Naive thymus-derived CD4-positive, alpha-beta T cell (primary cell): ENCODE data around the gene SESN1. TPM values are rescaled to one million over a fixed set of nuclear protein-coding genes. Genes with fewer than 3 reads are reported as not detected.

Source experiments
- ATAC-seq: fragments of 150-1000 bp; cut with Tn5 transposase; 2 replicates; pipeline ENCODE4 v1.10.0; 2021; ENCODE audit warnings: mild to moderate bottlenecking, moderate library complexity
- CTCF ChIA-PET: fragments of 350-600 bp; sonication (Branson Sonifier 250); formaldehyde crosslinking; loops from one replicate; lab custom pipeline; 2021; ENCODE audit warnings: antibody characterized with exemption; lab: Charles Lee
- POLR2A ChIA-PET: fragments of 350-600 bp; sonication (Branson Sonifier 250); formaldehyde crosslinking; loops from one replicate; lab custom pipeline; 2021; ENCODE audit warnings: antibody characterized with exemption, inconsistent platforms; lab: Charles Lee
- DNase-seq, 9 donors: peaks; one replicate each; pipeline versions ENCODE4 v3.0.0 to v3.0.0-alpha.2; 2020 to 2022; ENCODE audit warnings: mixed read lengths in 1 of 9
- H3K27ac ChIP-seq: one replicate; pipeline ENCODE4 v1.7.0; 2013; ENCODE audit warnings: mild to moderate bottlenecking, low read depth, low read length, moderate library complexity
- H3K27me3 ChIP-seq, 2 donors: one replicate each; pipeline ENCODE4 v1.7.0; 2013; ENCODE audit warnings: low read length in 2 of 2, mild to moderate bottlenecking in 2 of 2, moderate library complexity in 2 of 2; ENCODE audit not compliant: control insufficient read depth in 2 of 2, insufficient read depth in 2 of 2
- H3K36me3 ChIP-seq, 3 experiments: 1 replicate in 2 of 3; 2 replicates in 1 of 3; pipeline ENCODE4 v1.7.0; 2013; ENCODE audit warnings: low read length in 3 of 3, mild to moderate bottlenecking in 3 of 3, moderate library complexity in 1 of 3; ENCODE audit not compliant: insufficient read depth in 3 of 3, control insufficient read depth in 2 of 3
- H3K4me1 ChIP-seq, 2 donors: one replicate each; pipeline ENCODE4 v1.7.0; 2013; ENCODE audit warnings: low read length in 2 of 2, mild to moderate bottlenecking in 2 of 2, moderate library complexity in 1 of 2; ENCODE audit not compliant: control insufficient read depth in 2 of 2, insufficient read depth in 2 of 2
- H3K4me3 ChIP-seq: 2 replicates; pipeline ENCODE4 v1.7.0; 2013; ENCODE audit warnings: mild to moderate bottlenecking, low read length
- H3K9me3 ChIP-seq, 3 experiments: 1 replicate in 2 of 3; 2 replicates in 1 of 3; pipeline ENCODE4 v1.7.0; 2013; ENCODE audit warnings: low read length in 3 of 3; ENCODE audit not compliant: control insufficient read depth in 2 of 3
- H3K27ac Mint-ChIP-seq, 9 donors: one replicate each; pipeline ENCODE4 v1.8.0; 2020 to 2022; ENCODE audit warnings: mixed read lengths in 9 of 9, mild to moderate bottlenecking in 8 of 9, moderate library complexity in 5 of 9, inconsistent platforms in 2 of 9
- H3K27me3 Mint-ChIP-seq, 5 donors: one replicate each; pipeline ENCODE4 v1.8.0; 2021 to 2022; ENCODE audit warnings: mixed read lengths in 5 of 5, mild to moderate bottlenecking in 1 of 5
- H3K36me3 Mint-ChIP-seq, 5 donors: one replicate each; pipeline ENCODE4 v1.8.0; 2020 to 2022; ENCODE audit warnings: mixed read lengths in 5 of 5, mild to moderate bottlenecking in 3 of 5, inconsistent platforms in 1 of 5
- H3K4me1 Mint-ChIP-seq, 7 donors: one replicate each; pipeline ENCODE4 v1.8.0; 2020 to 2022; ENCODE audit warnings: mixed read lengths in 7 of 7, mild to moderate bottlenecking in 3 of 7, inconsistent platforms in 1 of 7
- H3K4me3 Mint-ChIP-seq, 10 donors: one replicate each; pipeline ENCODE4 v1.8.0; 2020 to 2022; ENCODE audit warnings: mild to moderate bottlenecking in 10 of 10, mixed read lengths in 10 of 10, moderate library complexity in 6 of 10, inconsistent platforms in 2 of 10
- H3K9me3 Mint-ChIP-seq, 11 donors: one replicate each; pipeline ENCODE4 v1.8.0; 2020 to 2022; ENCODE audit warnings: mixed read lengths in 11 of 11, mild to moderate bottlenecking in 4 of 11, inconsistent platforms in 1 of 11, moderate library complexity in 1 of 11
- intact Hi-C, 2 donors: fragments of 100-400 bp; cut with micrococcal nuclease; formaldehyde crosslinking; loops; one replicate each; pipeline ENCODE4 v1.15.1; 2023
- polyA plus RNA-seq, 2 donors: library from polyadenylated mRNA; unstranded; fragments of 300-500 nt; fragmentation: Illumina TruSeq; gene quantifications; one replicate each; pipeline ENCODE4 v1.2.3, GENCODE V29; 2021
- total RNA-seq, 6 experiments: library from RNA in 5 of 6; stranded (reverse) in 5 of 6; gene quantifications; 1 replicate in 5 of 6; 2 replicates in 1 of 6; pipeline ENCODE4 v1.2.3 and lab custom pipeline; 2021 to 2026

The SESN1 gene
- total and polyA plus RNA-seq, 7 experiments from 2014 or later, result 16.5 to 61.8 (median 37.2) TPM

GRCh38 chr6:109010705-109011102 is 83.9 kb downstream of the SESN1 start:
- peaks cover 0 to 5% (median 0%) of the 10 kb centered on the region in 3 experiments for H3K36me3 ChIP-seq
- H3K9me3 ChIP-seq, result no peaks in the 10 kb centered on the region
- Mint-ChIP-seq H3K9me3 (peaks cover 0 to 1% (median 0%) of the 10 kb centered on the region in 11 donors), H3K36me3 (peaks cover 0 to 12% (median 0%) of the 10 kb centered on the region in 5 donors), H3K4me1 (peaks cover 30 to 82% (median 72%) of the 10 kb centered on the region in 7 donors), H3K27ac (peak overlapping the region in 8 of 9 donors; percentile 96 to 100 (median 98)), H3K27me3 (peaks cover 0 to 9% (median 0%) of the 10 kb centered on the region in 5 donors), H3K4me3 (peak overlapping the region in 9 of 10 donors; percentile 35 to 99 (median 96))
- intact Hi-C loops, result loop anchor here in 1 of 2 donors (1.0 to 10.0 kb wide), 2 partner anchors 8 to 1864 kb away; partner anchors contain the start of gene AMD1
- peaks cover 13 to 48% of the 10 kb centered on the region in 2 donors for H3K4me1 ChIP-seq
- POLR2A ChIA-PET, result interaction anchor here (0.6 to 6.1 kb wide), 20 partner anchors 8 to 1188 kb away, joined by 3 to 67 read pairs (median 6); partner anchors contain the start of genes CEP57L1 and SESN1
- H3K27ac ChIP-seq, result peak overlapping the region; percentile 99
- no peak overlapping the region for H3K4me3 ChIP-seq
- CTCF ChIA-PET, result interaction anchor here (0.5 to 8.4 kb wide), 3 partner anchors 8 to 362 kb away, joined by 3 to 57 read pairs (median 3); no protein-coding TSS in a partner anchor
- ATAC-seq (no peak), DNase-seq (no peak)
- no peaks in the 10 kb centered on the region for H3K27me3 ChIP-seq

GRCh38 chr6:109009962-109010704 is 84.5 kb downstream of the SESN1 start:
- peak overlapping the region; percentile 94 to 100 (median 98) for H3K27ac Mint-ChIP-seq
- Histone ChIP-seq H3K4me3 (peak overlapping the region; percentile 84), H3K36me3 (peaks cover 0 to 5% (median 0%) of the 10 kb centered on the region in 3 experiments), H3K4me1 (peaks cover 16 to 47% of the 10 kb centered on the region in 2 donors), H3K9me3 (no peaks in the 10 kb centered on the region), H3K27me3 (no peaks in the 10 kb centered on the region), H3K27ac (peak overlapping the region; percentile 99)
- peak overlapping the region; percentile 91 to 99 (median 96) for H3K4me3 Mint-ChIP-seq
- H3K9me3 Mint-ChIP-seq, result peaks cover 0 to 1% (median 0%) of the 10 kb centered on the region in 11 donors
- peak in 3 of 9 donors; percentile 9 to 12 (median 10) for DNase-seq
- peaks cover 26 to 82% (median 72%) of the 10 kb centered on the region in 7 donors for H3K4me1 Mint-ChIP-seq
- no peak for ATAC-seq
- CTCF ChIA-PET, result interaction anchor here (0.5 to 8.4 kb wide), 5 partner anchors 9 to 131 kb away, joined by 3 to 57 read pairs (median 3); no protein-coding TSS in a partner anchor
- H3K36me3 Mint-ChIP-seq, result peaks cover 0 to 12% (median 0%) of the 10 kb centered on the region in 5 donors
- POLR2A ChIA-PET, result interaction anchor here (0.5 to 6.1 kb wide), 25 partner anchors 8 to 1486 kb away, joined by 3 to 67 read pairs (median 5); partner anchors contain the start of genes CEP57L1, SESN1 and SNX3
- peaks cover 0 to 3% (median 0%) of the 10 kb centered on the region in 5 donors for H3K27me3 Mint-ChIP-seq
- intact Hi-C loops, result loop anchor here (1.0 to 10.0 kb wide), 25 partner anchors 8 to 1983 kb away; partner anchors contain the start of genes CD164 (in 2 of the 2), CEP57L1 (in 2 of the 2), AFG1L (in 1 of the 2) and AK9 (in 1 of the 2)

GRCh38 chr6:109009236-109009961 is 85.2 kb downstream of the SESN1 start:
- peak overlapping the region; percentile 99 for H3K27ac ChIP-seq
- H3K36me3 ChIP-seq, result peaks cover 0 to 5% (median 0%) of the 10 kb centered on the region in 3 experiments
- H3K9me3 ChIP-seq, result no peaks in the 10 kb centered on the region
- CTCF ChIA-PET, result interaction anchor here (0.6 to 8.4 kb wide), 3 partner anchors 9 to 132 kb away, joined by 3 to 57 read pairs (median 3); no protein-coding TSS in a partner anchor
- H3K4me3 ChIP-seq, result peak overlapping the region; percentile 84
- H3K27me3 ChIP-seq, result no peaks in the 10 kb centered on the region
- Mint-ChIP-seq H3K27ac (peak overlapping the region; percentile 94 to 100 (median 98)), H3K9me3 (peaks cover 0 to 1% (median 0%) of the 10 kb centered on the region in 11 donors), H3K36me3 (peaks cover 0 to 12% (median 0%) of the 10 kb centered on the region in 5 donors), H3K27me3 (peaks cover 0 to 3% (median 0%) of the 10 kb centered on the region in 5 donors), H3K4me3 (peak overlapping the region; percentile 91 to 99 (median 96)), H3K4me1 (peaks cover 26 to 81% (median 72%) of the 10 kb centered on the region in 7 donors)
- DNase-seq (peak; percentile 85 to 91 (median 90)), ATAC-seq (peak; percentile 98)
- H3K4me1 ChIP-seq, result peaks cover 22 to 40% of the 10 kb centered on the region in 2 donors
- POLR2A ChIA-PET, result interaction anchor here (0.5 to 6.1 kb wide), 26 partner anchors 7 to 1485 kb away, joined by 3 to 67 read pairs (median 4); partner anchors contain the start of genes CEP57L1, SESN1 and SNX3
- intact Hi-C loops, result loop anchor here (1.0 to 10.0 kb wide), 23 partner anchors 13 to 1982 kb away; partner anchors contain the start of genes CD164 (in 2 of the 2), CEP57L1 (in 2 of the 2), AFG1L (in 1 of the 2) and AK9 (in 1 of the 2)

- peaks cover 0 to 5% (median 0%) of the 10 kb centered on the region in 3 experiments for H3K36me3 ChIP-seq
- Mint-ChIP-seq H3K9me3 (peaks cover 0 to 1% (median 0%) of the 10 kb centered on the region in 11 donors), H3K4me3 (peak overlapping the region; percentile 88 to 98 (median 94)), H3K27ac (peak overlapping the region; percentile 83 to 98 (median 91)), H3K36me3 (peaks cover 0 to 12% (median 0%) of the 10 kb centered on the region in 5 donors), H3K4me1 (peaks cover 29 to 79% (median 70%) of the 10 kb centered on the region in 7 donors), H3K27me3 (peaks cover 0 to 3% (median 0%) of the 10 kb centered on the region in 5 donors)
- ChIA-PET POLR2A (interaction anchor here (0.5 to 6.1 kb wide), 14 partner anchors 8 to 1233 kb away, joined by 3 to 67 read pairs (median 4); partner anchors contain the start of gene ARMC2), CTCF (interaction anchor here (8.4 kb wide), 1 partner anchor 64 kb away, joined by 57 read pairs; no protein-coding TSS in a partner anchor)
- DNase-seq, result peak in 7 of 9 donors; percentile 12 to 43 (median 37)
- peak overlapping the region; percentile 99 for H3K27ac ChIP-seq
- peak overlapping the region; percentile 84 for H3K4me3 ChIP-seq
- H3K27me3 ChIP-seq, result no peaks in the 10 kb centered on the region
- peak; percentile 2 for ATAC-seq
- H3K4me1 ChIP-seq, result peaks cover 26 to 33% of the 10 kb centered on the region in 2 donors
- H3K9me3 ChIP-seq, result no peaks in the 10 kb centered on the region
- intact Hi-C loops, result loop anchor here (1.0 to 10.0 kb wide), 23 partner anchors 14 to 1981 kb away; partner anchors contain the start of genes CD164 (in 2 of the 2), CEP57L1 (in 2 of the 2), AFG1L (in 1 of the 2) and AK9 (in 1 of the 2)
Observed at GRCh38 chr6:109008537-109009235, 86.0 kb downstream of the SESN1 start.

- Histone ChIP-seq H3K27me3 (no peaks in the 10 kb centered on the region), H3K4me3 (peak overlapping the region; percentile 84), H3K27ac (peak overlapping the region; percentile 99), H3K9me3 (no peaks in the 10 kb centered on the region), H3K36me3 (peaks cover 0 to 5% (median 0%) of the 10 kb centered on the region in 3 experiments), H3K4me1 (peaks cover 29 to 32% of the 10 kb centered on the region in 2 donors)
- ChIA-PET CTCF (interaction anchor here (8.4 kb wide), 1 partner anchor 64 kb away, joined by 57 read pairs; no protein-coding TSS in a partner anchor), POLR2A (interaction anchor here (0.5 to 6.1 kb wide), 11 partner anchors 9 to 1232 kb away, joined by 3 to 67 read pairs (median 4); partner anchors contain the start of gene ARMC2)
- Mint-ChIP-seq H3K36me3 (peaks cover 0 to 12% (median 0%) of the 10 kb centered on the region in 5 donors), H3K4me1 (peaks cover 28 to 79% (median 70%) of the 10 kb centered on the region in 7 donors), H3K4me3 (peak overlapping the region; percentile 88 to 98 (median 94)), H3K9me3 (peaks cover 0 to under 1% (median 0%) of the 10 kb centered on the region in 11 donors), H3K27me3 (peaks cover 0 to 3% (median 0%) of the 10 kb centered on the region in 5 donors), H3K27ac (peak overlapping the region in 8 of 9 donors; percentile 50 to 98 (median 92))
- no peak for ATAC-seq
- DNase-seq, result no peak
- intact Hi-C loops, result loop anchor here (2.0 to 10.0 kb wide), 12 partner anchors 15 to 1981 kb away; partner anchors contain the start of genes AFG1L (in 1 of the 2), CD164 (in 1 of the 2), MICAL1 (in 1 of the 2) and MTRES1 (in 1 of the 2)
Observed at GRCh38 chr6:109008054-109008453, 86.6 kb downstream of the SESN1 start.
